Measurements from ENCODE around the gene HERC4.
"Not testable (repeated sequence)": the region's sequence is repeated elsewhere in the genome, so short reads cannot be mapped to it uniquely, and the experiment has no call there.

The HERC4 gene

DNA sequence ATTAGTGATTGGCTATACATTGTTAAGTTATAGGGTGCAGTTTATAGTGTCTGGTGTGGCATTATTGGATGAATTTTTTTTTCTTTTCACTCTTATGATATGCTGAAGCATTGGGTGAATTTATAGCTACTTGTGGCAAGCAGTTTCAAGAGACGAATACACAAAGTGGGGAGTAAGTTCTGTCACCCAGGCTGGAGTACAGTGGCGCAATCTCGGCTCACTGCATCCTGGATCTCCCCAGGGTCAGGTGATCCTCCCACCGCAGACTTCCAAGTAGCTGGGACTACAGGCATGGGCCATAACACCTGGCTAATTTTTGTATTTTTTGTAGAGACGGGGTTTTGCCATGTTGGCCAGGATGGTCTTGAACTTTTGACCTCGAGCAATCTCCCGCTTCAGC lies 196.9 kb downstream of the HERC4 start:
- no peak for DNase-seq (ENCODE audit: low read depth)

DNA sequence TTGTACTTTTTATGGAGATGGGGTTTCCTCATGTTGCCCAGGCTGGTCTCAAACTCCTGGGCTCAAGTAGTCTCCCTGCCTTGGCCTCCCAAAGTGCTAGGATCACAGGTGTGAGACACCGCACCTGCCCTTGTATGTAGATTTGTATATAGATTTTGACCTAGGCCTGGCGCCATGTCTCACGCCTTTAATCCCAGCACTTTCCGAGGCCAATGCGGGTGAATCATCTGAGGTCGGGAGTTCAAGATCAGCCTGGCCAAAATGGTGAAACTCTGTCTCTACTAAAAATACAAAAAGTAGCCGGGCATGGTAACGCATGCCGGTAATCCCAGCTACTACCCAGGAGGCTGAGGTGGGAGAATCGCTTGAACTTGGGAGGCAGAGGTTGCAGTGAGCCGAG lies 197.7 kb downstream of the HERC4 start:
- DNase-seq (ENCODE audit: low read depth): not testable (repeated sequence)

DNA sequence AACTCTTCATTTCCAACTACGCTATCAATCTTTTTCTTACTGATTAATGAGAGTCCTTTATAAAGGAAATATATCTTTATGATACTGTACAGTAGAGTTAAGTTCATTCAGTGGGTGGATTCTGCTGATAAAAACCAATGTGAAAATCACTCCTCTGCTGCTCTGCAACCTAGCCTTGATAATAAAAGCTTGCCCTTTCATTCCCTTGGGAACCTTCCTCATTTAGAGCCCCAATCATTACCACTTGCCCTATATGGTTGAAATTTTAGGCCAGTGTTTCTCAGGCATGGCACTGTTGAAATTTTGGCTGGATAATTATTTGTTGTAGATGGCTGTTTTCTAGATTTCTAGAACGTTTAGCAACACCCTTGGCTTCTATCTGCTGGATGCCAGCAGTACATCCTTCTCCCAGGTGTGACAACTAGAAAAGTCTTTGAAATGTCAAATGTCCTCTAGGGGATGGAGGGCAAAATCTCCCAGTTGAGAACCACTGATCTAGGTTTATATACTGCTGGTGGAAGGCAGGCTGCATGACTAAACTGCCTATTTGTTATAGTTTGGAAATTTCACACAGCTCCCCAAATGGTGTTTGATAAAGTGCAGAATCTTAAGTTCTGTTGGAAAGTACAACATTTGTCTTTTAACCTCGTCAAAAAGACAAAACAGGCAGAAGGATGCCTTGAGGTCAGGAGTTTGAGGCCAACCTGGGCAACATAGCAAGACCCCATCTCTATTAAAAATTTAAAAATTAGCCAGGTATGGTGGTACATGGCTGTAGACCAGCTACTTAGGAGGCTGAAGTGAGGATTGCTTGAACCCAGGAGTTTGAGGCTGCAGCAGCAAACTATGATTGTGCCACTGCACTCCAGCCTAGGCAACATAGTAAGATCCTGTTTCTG lies 199.5 kb downstream of the HERC4 start:
- no peak for DNase-seq (ENCODE audit: low read depth)

Measured in stimulated activated CD8-positive, alpha-beta memory T cell treated with anti-CD3 and anti-CD28 coated beads, Interleukin-15, amount 100 ng/mL, for 1 hour (primary cell).